HG03280 (cell line): ENCODE results near the gene HDAC10.
A peak's percentile ranks its signal among the peaks of the same experiment; 100 is the strongest.

Source experiments
- ATAC-seq: cut with Tn5 transposase; IDR thresholded peaks from one replicate; pipeline ENCODE4 v1.9.1; 2021; ENCODE audit warnings: mild to moderate bottlenecking, moderate library complexity; ENCODE audit not compliant: unreplicated experiment

The HDAC10 gene

DNA sequence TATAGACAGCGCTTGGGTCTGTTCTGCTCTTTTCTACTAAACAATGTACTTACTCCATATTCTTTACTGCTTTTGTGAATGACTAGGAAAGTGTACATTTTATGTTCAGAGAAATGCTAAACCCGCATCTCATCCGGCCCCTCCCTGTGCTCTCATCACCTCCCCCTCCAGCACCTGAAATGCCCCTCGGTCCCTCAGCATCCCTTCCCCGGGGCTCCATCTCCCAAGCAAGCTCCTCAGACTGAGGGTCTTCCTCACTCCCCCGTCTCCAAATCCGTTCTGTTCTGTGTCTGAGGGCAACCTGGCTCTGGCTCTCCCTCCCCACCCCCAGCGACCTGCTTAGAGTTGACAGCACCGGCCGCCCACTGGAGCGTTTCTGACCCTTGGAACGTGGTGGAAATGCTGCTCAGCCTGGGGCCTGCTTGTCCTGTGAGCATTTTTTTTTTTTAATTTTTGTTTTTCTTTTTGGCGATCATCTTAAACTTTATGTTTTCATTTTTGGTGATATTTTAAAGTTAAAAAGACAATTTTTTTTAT is 48.9 kb downstream of the HDAC10 start:
- ATAC-seq: no peak

DNA sequence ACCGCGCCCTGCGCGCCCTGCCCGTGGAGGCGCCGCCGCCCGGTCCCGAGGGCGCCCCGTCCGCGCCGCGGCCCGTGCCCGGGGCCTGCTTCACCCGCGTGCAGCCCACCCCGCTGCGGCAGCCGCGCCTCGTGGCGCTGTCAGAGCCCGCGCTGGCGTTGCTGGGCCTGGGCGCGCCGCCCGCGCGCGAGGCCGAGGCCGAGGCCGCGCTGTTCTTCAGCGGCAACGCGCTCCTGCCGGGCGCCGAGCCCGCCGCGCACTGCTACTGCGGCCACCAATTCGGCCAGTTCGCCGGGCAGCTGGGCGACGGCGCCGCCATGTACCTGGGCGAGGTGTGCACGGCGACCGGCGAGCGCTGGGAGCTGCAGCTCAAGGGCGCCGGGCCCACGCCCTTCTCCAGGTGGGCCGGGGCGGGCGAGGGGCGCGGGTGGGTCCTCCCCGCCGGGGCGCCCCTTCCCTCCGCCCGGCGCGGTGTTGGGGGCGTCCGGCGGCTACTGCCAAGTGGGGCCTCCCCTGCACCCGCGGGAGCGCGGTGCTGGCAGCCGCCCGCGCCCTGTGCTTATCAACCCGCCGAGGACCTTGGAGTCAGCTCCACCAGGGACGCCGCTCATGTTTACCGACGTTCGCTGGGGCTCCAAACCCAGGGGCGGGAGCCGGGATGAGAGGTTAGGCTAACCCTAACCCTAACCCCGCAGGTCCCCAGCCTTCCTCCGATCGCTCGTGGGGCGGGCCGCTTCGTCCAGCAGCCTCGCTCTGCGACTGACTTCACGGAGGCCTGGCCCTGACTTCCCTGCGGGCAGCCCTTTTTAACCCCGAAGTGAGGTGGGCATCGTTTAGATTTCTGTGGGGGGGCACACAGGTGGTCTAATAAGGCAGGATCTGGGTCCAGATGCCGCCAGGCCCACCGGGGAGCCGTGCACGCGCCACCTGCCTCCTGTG is 49.6 kb downstream of the HDAC10 start:
- peak; percentile 27 for ATAC-seq

DNA sequence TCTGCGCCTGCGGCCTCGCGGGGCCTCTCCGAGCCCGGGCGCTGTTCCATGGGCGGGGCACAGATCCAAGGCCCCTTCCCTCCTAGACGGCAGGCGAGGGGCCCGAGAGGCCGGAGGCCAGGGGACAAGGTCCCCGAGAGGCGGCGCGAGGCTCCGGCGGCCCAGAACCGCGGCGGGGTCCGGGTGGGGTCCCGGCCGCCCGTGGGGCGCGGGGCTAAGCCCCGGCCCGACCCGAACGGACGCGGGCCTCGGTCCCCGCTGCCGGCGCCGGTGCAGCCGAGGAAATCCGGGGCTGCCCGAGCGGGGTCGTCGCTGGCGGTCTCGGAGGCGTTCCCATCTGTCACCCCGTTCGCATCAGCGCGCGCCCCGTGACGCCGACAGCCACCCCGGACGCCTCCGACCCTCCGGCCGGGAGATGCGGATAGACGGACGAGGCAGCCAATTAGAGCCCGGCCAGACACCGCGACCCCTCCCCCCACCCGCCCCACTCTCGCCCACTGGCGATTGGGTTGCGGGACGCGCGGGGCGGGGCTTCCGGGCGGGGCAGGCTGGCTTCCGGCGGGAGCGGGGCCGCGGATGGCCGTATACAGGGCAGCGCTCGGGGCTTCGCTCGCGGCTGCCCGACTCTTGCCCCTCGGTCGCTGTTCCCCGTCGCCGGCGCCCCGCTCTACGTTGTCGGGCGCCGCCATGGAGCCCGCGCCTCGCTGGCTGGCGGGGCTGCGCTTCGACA is 50.4 kb downstream of the HDAC10 start, which contains the start of gene SELENOO:
Gene SELENOO, plus strand, starts transcription at position 551 of the 730 bp plus-strand sequence. Its CDS starts 26 bp downstream, at position 577.
- peak; percentile 69 for ATAC-seq

DNA sequence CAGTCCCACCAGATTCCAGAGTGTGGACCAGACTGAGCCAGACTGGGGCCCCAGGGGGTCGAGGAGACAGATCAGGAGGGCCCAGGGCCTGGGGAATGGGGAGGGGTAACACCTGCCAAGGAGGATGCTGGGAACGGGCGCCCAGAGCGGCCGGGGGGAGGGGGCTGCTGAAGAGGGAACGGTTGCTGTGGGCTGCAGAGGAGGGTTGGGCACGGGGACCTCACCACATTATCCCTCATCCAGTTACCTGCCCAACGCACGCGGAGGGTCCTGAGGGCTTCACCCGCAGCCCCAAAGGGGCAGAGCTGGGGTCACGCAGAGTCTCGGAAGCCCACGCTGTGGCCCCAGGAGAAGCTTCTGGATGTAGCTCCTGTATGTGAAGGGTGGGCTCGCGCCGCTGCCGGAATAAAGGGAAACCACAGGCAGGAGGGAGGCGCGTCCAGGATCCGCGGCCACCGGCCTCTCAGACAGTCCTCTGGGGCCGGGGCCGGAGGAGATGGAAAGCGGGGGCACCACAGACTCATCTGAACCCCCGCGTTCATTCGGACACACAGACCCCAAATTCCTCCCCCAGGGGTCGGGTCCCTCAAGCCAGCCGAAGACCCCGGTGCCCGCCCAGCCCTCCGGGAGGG is 51.1 kb downstream of the HDAC10 start:
- ATAC-seq: peak; percentile 10

DNA sequence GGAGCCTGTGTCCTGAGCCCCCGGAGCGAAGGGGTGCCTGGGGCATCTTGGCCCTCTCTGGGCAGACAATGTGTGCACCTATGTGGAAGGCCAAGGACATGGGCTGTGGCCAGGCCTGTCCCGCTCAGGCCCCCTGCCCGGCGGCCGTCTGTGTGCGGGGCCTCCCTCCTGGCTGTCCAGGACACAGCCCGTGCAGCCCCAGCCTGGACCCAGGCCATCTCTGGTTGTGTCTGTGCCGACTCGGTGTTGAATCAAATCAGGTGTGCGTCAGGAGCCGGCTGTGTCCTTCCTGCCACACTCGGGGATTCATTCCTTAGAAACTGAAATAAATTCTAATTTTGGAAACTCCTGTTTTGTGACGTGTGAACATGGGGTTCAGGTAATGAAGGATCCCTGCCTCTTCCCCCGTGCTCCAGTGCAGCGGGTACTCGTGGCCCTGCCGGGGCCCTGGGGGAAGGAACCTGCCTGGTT is 51.8 kb downstream of the HDAC10 start:
- ATAC-seq: no peak

DNA sequence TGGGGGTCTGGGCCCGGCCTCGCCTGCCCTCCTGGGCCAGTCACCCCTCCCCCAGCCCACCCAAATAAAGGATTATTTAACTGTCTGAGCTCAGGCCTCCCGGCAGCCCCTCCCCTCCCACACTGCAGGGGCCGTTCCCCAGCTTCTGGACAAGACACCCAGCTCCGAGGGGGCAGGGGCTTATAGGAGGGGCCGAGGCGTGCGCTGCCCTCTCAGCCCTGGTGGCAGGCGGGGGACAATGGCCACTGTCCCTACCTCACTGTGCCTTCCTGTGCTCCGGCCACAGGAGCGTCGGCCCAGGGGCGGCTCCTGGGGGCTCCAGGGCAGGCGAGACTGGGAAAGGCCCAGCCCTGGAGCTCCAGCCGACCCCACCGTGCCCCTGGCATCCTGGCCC is 52.4 kb downstream of the HDAC10 start:
- no peak for ATAC-seq

DNA sequence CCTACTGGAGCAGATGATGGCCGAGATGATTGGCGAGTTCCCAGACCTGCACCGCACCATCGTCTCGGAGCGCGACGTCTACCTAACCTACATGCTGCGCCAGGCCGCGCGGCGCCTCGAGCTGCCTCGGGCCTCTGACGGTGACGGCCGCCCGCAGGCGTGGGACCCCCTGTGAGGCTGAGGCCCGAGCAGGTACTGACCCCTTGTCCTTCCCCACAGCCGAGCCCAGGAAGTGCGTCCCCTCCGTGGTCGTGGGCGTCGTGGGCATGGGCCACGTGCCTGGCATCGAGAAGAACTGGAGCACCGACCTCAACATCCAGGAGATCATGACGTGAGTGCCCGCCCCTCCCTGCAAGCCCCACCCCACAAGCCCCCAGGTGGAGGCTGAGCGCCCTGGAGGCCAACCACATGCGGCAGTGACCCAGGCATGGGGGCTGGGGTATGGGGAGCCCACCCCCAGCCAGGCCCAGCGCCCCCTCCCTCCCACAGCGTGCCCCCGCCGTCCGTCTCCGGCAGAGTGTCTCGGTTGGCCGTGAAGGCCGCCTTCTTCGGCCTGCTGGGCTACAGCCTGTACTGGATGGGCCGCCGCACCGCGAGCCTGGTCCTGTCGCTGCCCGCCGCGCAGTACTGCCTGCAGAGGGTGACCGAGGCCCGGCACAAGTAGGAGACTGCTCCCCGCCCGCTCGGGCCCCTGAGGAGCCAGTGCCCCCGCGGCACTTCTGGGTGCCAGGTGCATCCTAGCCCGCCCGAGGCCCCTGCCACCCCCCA is 53.0 kb downstream of the HDAC10 start:
- no peak for ATAC-seq

DNA sequence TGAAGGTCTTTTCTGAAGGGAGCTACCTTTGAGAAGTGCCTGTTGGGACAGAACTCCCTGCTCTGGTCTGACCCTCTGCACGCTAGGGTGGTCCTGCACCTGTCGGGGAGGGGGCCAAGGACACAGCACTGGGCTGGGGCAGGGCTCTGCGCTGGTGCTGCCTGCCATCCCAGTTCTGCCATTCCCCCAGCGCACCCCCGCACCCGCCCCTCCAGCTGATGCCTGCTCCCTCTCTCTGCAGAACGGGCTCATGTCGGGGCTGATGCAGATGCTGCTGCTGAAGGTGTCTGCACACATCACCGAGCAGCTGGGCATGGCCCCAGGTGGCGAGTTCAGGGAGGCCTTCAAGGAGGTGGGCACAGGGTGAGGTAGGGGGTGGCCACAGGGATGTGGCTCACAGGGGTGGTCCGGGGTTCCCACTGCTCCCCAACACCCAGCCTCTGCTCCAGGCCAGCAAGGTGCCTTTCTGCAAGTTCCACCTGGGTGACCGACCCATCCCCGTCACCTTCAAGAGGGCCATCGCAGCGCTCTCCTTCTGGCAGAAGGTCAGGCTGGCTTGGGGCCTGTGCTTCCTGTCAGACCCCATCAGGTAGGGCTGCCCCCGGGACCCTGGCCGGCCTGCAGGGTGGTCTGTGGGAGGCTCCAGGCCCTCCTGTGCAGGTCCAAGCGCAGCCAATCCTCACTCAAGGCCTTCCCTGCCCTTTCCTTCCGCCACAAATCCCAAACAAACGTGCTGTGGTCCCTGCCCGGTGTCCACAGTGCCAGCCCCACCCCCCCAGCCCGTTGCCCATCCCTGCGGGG is 53.9 kb downstream of the HDAC10 start:
- no peak for ATAC-seq

DNA sequence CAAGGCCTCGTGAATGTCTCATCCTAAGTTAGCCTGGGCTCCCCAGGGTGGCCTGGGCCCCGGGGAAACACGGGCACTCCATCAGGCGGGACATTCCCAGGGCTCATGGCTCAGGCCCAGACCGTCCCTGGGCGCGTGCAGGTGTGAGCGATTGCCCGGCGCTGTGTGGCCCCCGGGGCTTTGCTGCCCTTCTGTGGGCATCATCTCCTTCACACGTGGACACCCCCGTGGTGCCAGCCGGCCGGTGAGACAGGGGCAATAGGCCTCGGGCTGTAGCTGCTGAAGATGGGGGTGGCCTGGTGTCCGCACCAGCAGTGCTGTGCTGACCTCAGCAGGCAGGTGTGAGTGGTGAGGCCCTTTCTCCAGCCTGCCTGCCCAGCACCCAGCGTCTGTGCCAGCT is 54.8 kb downstream of the HDAC10 start:
- no peak for ATAC-seq
